Measurements from ENCODE around the gene ATAD2B.

Gene ATAD2B

GRCh38 chr2:23836505-23836904 is 90.4 kb downstream of the ATAD2B start:
- DNase-seq = no peak

GRCh38 chr2:23835988-23836387 is 90.9 kb downstream of the ATAD2B start:
- no peak for DNase-seq

- DNase-seq = no peak
These were observed 91.5 kb downstream of the ATAD2B start for GRCh38 chr2:23835423-23835822.

GRCh38 chr2:23828986-23829385 is 97.9 kb downstream of the ATAD2B start:
- DNase-seq = no peak

- no peak for DNase-seq
These were observed 98.5 kb downstream of the ATAD2B start for GRCh38 chr2:23828256-23828980.

GRCh38 chr2:23827287-23827686 is 99.6 kb downstream of the ATAD2B start:
- DNase-seq = no peak

- DNase-seq = no peak
These were observed 100.2 kb downstream of the ATAD2B start for GRCh38 chr2:23826771-23827170.

- DNase-seq = no peak
These were observed 100.9 kb downstream of the ATAD2B start for GRCh38 chr2:23826040-23826439.

GRCh38 chr2:23824777-23825212 is 102.1 kb downstream of the ATAD2B start:
- no peak for DNase-seq

- DNase-seq = no peak
These were observed 103.1 kb downstream of the ATAD2B start for GRCh38 chr2:23823863-23824262.

- DNase-seq = no peak
These were observed 112.0 kb downstream of the ATAD2B start for GRCh38 chr2:23814963-23815362.

- no peak for DNase-seq
These were observed 113.5 kb downstream of the ATAD2B start for GRCh38 chr2:23813438-23813837.

- DNase-seq = no peak
These were observed 117.8 kb downstream of the ATAD2B start for GRCh38 chr2:23809150-23809549.

- no peak for DNase-seq
These were observed 120.2 kb downstream of the ATAD2B start for GRCh38 chr2:23806665-23807249.

- DNase-seq = no peak
These were observed 120.7 kb downstream of the ATAD2B start for GRCh38 chr2:23806201-23806600.

GRCh38 chr2:23803965-23804542 is 122.9 kb downstream of the ATAD2B start:
- DNase-seq = no peak

GRCh38 chr2:23803264-23803964 is 123.5 kb downstream of the ATAD2B start:
- no peak for DNase-seq

- DNase-seq = no peak
These were observed 125.5 kb downstream of the ATAD2B start for GRCh38 chr2:23801396-23801795.

GRCh38 chr2:23794234-23794633 is 132.7 kb downstream of the ATAD2B start:
- no peak for DNase-seq

- DNase-seq = no peak
These were observed 133.4 kb downstream of the ATAD2B start for GRCh38 chr2:23793476-23793875.

GRCh38 chr2:23791030-23791429 is 135.9 kb downstream of the ATAD2B start:
- DNase-seq = no peak

- DNase-seq = no peak
These were observed 137.9 kb downstream of the ATAD2B start for GRCh38 chr2:23789012-23789411.

- DNase-seq = no peak
These were observed 138.8 kb downstream of the ATAD2B start for GRCh38 chr2:23788100-23788499.

- DNase-seq = no peak
These were observed 142.0 kb downstream of the ATAD2B start for GRCh38 chr2:23784971-23785370.

All from NCI-H510A (cell line).